HG02642 (cell line): ENCODE measurements around the gene CCDC63.
"Not testable (repeated sequence)": the region's sequence is repeated elsewhere in the genome, so short reads cannot be mapped to it uniquely, and the experiment has no call there.

Experiments used
- ATAC-seq: cut with Tn5 transposase; IDR thresholded peaks from one replicate; pipeline ENCODE4 v1.9.1; 2021; ENCODE audit warnings: mild to moderate bottlenecking; ENCODE audit not compliant: unreplicated experiment, poor library complexity

CCDC63 gene

DNA sequence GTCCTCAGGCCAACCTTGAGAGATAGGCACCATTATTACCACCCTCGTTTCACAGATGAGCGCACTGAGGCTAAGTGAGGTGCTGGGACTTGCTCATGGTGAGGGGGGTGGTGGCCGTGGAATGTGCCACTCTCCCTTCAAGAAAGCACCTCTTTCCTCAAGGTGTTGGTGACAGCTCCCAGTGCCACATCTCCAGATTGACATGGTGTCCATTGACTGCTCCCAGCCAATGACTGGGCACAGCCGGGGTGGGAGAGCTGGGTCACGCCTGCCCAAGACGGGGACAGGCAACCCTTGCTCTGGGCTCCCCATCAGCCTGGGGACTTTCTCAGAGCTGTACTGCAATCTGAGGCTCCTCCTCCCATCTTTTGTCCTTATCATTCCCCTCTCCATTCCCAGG is 94.6 kb downstream of the CCDC63 start:
- ATAC-seq = no peak

DNA sequence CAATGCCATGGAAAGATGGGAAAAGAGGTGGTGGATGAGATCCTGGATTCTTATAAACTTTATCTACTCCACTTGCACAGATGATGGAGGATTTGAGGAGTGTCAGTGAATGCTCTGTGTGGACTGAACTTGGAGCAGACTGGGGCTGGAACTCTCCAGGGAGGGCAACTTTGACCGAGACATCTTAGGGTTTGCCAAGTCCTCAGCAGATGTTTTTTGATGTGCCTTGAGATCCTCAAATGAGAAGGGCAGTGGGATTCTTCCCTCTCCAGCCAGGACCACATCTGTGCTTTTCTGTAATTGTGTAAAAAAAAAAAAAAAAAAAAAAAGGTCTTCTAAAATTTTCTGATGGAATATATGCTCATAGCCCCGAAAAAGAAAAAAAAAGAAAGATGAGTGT is 96.6 kb downstream of the CCDC63 start:
- no peak for ATAC-seq

DNA sequence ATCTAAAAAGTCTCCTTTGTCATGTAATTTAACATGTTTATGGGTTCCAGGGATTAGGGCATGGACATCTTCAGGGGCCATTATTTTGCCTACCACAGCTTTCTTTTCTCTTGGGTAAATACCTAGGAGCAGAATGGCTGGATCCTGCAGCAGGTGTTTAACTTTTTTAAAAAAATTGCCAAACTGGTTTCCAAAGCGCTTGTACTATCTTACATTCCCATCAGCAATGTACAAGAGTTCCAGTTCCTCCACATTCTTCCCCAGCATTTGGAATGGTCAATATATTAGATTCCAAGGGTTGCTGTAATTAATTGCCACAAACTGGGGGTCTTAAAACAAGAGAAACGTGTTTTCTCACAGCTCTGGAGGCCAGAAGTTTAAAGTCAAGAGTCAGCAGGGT is 101.3 kb downstream of the CCDC63 start:
- no peak for ATAC-seq

DNA sequence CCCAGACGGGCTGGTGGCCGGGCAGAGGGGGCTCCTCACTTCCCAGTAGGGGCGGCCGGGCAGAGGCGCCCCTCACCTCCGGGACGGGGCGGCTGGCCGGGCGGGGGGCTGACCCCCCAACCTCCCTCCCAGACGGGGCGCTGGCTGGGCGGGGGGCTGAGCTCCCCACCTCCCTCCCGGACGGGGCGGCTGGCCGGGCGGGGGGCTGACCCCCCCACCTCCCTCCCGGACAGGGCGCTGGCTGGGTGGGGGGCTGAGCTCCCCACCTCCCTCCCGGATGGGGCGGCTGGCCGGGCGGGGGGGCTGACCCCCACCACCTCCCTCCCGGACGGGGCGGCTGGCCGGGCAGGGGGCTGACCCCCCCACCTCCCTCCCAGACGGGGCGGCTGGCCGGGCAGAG is 103.7 kb downstream of the CCDC63 start:
- ATAC-seq = not testable (repeated sequence)

DNA sequence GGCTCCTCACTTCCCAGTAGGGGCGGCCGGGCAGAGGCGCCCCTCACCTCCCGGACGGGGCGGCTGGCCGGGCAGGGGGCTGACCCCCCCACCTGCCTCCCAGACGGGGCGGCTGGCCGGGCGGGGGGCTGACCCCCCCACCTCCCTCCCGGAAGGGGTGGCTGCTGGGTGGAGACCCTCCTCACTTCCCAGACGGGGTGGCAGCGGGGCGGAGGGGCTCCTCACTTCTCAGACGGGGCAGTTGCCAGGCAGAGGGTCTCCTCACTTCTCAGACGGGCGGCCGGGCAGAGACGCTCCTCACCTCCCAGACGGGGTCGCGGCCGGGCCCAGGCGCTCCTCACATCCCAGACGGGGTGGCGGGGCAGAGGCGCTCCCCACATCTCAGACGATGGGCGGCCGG is 104.1 kb downstream of the CCDC63 start:
- ATAC-seq = not testable (repeated sequence)
